IPS DF 19.7 (cell line): Measurements from ENCODE around the gene GRM8.

Experiments
- DNase-seq: peaks from one replicate; pipeline ENCODE4 v3.0.0-alpha.2; 2013; ENCODE audit warnings: low read depth, low spot score

GRM8 gene

DNA sequence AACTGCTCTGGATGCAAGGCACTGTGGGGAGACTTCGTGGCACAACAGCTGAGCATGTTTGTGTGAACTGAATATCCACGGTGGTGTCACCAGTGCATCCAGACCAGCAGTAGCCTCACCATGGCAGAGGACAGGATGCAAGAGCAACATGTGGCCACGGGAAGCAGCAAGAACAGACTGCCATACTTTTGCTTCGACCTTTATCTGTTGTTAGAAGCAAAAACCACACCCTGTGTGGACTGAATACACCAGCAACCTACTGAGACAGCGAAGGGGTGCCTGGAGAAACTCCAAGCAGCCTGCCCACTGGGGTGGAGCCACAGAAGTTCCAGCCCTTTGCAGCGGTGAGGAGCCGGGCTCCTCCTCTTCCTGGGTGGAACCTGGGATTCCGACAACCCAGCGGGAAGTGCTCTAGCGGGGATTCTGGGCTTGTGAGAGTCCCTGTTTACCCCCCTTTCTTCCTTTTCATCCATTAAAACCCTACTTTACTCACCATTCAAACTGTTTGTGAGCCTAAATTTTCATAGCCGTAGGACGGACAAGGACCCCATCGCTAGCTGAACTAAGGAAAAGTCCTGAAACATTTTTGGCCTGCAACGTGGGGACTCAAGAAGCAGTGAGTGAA, 584.9 kb downstream of the GRM8 start:
- DNase-seq: no peak

DNA sequence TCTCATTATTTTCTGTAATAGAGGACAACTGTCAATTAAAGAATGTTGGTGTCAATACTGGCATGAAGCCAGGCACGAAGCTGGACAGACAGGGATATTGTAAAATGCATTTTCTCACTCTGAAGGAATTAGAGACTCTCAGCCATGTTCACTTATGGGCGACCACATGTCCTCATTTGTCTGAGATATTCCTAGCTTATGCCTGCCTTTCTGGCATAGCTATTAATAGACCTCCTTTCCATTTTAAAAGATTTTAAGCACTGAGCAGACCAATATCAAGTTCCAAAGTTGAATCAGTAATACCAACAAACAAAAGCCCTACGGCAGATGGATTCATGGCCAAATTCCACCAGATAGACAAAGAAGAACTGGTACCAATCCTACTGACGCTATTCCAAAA, 589.9 kb downstream of the GRM8 start:
- no peak for DNase-seq

DNA sequence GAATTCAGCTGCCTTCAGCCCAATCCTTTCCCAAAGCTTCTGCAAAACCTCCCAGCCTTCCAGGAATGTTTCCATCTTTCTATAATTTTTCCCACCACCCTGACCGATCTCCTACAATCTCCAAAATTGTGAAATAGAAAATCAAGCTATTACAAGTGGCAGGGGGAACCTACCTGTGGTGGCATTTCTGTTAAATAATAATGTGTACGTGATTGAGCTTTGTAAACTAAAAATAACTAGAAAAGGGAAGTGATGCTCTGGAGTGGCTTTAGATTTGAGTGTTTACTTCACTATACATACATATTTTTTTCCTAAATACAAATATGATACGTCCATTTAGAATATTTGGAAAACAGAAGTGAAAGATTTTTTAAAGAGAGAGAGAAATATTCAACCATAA, 593.6 kb downstream of the GRM8 start:
- no peak for DNase-seq

DNA sequence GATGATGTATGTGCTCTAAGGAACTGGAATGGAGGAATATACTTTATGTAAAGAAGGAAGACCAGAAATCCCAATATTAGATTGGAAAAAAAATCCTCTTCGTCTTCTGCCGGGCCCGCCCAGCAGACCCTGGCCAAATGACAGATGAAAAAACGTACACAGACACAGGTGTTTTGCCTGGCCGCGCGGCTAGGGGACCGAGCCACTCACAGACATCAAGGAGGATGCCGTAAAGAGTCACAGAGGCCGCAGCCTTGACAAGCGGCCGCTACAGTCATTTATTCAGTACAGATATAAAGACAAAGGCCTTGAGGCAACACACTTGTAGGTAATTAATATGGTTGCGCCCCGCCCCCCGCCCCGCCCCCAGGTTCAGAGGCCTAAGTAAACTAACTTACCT, 594.1 kb downstream of the GRM8 start:
- no peak for DNase-seq

DNA sequence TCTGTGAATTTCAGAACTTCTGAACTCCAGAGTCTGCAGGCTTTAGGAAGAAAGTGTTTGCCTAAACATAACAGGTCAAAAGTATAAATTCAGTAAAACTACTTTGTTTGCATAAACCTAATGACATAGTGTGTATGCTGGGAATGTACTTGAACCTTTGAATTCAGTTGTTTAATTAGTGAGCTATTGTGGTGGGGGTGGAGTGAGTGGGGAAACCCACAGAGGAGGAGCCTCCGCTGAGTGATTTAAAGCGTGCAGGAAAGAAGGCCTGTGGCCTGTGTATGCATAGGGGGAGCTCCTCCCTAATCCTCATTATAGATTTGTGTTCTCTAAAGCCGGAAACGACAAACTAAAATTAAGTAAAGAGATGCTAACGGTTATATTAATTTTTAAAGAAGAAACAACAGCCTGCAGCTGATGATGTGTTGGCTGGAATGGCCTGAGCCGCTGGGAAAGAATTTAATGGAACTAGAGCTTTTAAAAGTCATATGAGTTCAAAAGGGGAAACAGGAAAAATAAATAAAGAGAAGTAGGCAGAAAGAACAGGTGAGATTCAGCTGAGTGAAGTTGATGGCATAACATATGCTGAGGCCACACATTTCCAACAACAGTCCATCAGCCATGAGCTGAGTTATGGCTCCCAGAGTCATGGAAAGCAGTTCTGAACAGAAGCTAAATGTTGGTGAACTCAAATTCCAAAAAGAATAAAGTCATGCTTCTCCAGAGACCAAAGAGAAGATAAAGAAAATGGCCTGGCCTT, 595.0 kb downstream of the GRM8 start:
- no peak for DNase-seq

DNA sequence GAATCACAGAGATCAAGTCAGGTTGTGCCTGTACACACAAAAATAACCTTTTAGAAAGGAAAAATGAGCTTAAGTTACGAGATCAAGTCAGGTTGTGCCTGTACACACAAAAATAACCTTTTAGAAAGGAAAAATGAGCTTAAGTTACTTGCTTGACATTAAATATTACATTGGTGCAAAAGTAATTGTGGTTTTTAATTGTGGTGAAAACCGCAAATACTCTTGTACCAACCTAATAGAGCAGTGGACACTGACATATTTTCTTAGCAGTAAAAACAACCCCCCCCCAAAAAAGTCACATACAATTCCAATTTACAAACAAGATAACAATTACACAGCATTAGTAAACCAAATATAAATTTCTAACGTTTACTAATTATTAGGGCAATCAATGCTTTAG, 595.6 kb downstream of the GRM8 start:
- no peak for DNase-seq

DNA sequence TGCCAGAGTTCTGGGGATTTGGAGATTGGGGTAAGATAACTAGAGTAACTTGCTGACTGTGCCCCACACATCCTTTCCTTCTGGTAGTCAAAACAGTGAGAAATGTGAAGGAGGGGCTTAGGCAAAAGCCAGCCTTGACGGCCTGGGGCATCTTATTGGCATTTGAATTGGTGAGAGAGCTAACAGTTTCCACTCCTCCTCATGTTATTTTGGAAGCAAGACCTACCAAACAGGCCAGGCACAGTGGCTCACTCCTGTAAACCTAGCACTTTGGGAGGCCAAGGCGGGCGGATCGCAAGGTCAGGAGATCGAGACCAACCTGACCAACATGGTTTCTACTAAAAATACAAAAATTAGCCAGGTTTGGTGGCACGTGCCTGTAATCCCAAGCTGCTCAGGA, 596.6 kb downstream of the GRM8 start:
- DNase-seq: peak; percentile 47

DNA sequence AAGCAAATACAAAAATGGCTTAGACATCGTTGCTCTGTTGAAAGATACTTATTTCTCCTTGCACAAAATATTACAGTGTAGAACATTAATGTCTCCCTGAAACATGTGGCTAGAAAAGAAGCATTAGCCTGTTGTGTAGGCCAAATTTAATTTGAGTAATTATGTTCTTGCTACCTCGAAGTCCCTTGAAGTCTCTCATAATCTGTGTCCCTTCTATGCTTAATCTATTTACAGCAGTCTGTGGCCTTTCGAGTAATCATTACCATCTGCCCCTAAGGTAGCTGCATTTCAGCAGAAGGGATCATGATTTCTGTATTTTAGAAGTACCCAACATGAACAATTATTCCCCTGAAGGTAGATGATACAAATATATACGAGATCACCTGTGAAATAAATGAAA, 615.2 kb downstream of the GRM8 start:
- DNase-seq: no peak

DNA sequence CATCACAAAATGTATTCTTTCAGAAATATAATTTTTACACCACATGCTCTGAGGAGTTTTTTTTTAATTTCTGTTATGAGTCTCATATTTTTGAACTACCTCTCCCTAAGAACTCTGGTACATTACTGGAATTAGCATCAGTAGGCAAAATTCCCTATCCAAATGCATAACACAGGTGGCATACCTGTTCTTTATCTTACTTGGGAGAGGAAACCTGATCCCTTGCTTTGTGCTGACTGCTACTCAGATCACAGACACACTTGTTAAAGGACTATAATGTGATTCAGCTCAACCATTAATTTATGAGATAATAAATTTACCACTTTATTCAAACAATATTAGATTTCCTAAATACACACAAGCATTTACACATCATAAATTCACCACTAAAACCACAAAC, 617.2 kb downstream of the GRM8 start:
- DNase-seq: peak; percentile 5

DNA sequence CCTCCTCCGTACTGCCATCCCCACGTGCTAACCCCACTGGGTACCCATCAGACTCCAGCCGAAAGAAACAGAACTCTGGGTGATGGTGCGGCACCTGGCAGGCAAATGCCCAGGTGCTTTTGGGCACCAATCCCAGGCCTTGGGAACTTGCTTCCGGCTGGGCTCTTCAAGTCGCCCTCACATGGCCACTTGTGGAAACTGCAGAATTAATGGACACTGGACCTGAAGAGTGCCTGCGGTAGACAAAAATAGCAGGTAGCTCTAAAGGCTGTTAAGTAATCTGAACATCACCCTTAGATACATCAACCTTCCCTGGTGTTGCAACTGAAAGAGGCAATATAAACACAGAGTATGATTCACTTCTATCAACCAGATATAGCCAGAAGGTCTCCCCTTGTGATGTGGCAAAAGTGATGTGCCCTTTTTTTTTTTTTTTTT, 644.4 kb downstream of the GRM8 start:
- DNase-seq: peak; percentile 30

DNA sequence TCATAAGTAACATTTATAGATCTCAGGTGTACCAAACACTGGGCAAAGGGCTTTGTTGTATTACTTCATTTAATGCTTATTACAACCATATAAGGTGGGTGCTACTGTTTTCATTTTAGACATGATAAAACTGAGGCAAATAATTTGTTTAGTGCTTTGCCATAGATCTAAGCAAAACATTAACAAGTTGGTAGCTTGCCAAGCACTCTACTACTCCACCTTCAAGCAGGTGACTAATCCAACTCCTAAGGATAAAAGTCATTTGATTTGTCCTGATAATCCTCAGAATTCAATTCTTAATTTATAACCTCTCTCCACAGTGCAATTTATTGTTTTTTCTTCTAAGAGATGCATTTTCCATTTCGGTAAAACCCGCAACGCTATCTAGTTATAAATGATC, 646.4 kb downstream of the GRM8 start:
- DNase-seq: no peak

DNA sequence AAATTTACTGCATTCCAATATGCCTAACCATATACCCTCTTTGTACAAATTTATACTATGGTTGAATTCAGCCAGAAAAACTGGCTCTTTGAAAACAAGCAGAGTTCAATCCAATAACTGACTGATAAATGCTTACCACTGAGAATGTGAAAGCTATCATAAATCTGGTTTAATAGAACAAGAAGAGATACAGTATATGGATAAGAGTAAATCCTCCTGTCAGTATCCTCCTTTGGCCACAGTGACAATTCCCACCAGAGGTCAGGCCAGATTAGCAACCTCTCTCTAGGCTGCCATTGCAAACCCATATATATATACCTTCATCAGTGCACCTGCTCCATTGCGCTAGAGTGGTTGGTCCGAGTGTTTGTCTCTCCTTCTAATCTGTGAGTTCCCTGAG, 647.2 kb downstream of the GRM8 start:
- DNase-seq: no peak

DNA sequence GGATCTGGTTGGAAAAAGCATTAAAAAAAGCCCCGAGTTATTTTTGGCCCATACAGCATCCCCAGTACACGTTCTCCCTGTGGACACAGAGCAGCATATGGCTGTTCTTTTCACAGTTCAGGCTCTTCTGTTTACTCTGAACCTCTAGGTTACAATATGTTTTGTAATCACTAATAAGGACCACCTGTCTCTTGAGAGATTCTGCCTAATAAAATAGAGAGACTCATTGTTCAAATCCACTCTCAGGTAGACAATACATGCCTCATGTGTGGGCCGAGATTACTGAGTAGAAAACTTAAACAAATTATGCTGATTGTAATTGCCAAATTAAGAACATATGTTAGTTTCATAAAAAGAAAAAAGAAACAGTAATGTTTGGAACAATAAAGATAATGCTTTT, 647.7 kb downstream of the GRM8 start:
- DNase-seq: no peak

DNA sequence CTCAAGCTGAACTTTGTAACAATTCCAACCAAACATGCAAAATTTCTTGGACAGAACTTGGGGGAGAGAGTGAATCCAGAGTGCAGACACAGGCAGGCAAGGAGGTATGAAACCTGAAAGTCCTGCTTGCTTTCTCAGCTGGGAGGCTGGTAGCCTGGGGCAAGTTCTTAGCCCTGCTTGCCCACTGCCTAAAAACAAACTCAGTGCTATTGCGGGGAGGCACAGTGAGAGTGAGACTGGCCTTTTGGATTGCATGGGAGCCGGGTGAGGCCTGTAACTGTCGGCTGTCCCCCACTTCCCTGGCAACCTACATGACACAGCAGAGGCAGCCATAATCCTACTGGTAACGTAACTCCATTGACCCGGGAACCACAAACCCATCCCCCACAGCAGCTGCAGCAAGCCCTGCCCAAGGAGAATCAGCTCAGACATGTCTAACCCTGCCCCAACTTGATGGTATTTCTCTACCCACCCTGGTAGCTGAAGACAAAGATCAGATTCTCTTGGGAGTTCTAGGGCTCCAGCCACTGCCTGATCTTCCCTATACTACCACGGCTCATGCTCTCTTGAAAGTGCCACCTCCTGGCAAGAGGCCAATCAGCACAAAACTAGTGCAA, 663.6 kb downstream of the GRM8 start:
- no peak for DNase-seq

DNA sequence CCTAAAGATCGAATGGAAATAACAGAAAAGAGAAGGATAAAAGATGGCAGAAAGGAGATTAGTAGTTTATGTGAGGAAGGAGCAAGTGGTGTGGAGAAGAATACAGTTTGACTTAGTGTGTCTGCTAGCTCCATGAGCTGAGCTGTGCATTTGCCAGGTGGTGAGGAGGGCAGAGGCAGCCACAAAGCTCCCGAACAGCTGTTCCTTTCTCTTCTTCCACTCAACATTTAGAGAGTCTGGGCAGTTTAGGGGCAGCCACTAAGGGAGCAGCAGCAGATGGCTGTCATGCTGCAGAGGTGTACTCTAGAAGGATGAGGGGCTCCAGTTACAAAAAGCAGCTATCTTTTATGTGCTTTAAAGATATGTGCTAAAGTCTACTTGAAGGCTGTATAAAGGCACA, 674.4 kb downstream of the GRM8 start:
- no peak for DNase-seq

DNA sequence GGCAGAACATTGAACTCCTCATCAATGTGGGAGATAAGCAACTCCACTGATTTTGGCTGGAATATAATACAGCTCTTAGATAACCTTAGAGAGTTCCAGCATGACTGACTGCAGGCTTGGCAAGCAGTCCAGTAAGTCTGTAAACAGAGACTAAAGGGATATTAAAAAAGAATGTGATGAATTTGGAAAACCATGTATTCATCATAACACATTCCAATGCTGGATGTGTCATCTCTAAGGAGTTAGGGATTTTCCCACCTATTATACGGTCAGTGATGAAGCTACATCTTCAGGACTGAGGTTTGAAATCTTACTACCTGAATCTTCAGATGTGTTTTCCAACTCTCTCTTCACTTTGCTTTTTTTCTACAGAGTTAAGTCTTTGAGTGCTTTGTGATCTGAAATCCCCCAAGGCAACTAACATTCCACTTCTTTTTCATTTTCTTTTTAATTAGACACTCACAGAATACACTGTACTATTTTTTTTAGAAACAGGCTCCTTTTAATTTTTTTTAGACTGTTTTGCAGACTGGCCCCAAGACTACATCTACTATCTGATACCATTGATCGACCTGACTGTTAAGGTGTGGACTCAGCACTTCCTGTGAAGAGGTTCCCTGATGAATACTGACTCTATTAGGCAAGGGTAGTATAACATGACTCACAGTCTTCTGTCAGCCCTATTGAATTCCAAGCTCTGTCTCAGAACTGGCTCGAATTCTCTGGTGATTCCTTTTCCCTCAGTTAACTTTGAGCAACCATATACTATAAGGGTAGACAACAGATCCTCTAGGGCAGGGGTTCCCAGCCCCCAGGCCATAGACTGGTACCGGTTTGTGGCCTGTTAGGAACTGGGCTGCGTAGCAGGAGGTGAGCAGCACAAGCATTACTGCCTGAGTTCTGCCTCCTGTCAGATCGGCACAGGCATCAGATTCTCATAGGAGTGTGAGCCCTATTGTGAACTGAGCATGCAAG, 678.2 kb downstream of the GRM8 start:
- DNase-seq: no peak

DNA sequence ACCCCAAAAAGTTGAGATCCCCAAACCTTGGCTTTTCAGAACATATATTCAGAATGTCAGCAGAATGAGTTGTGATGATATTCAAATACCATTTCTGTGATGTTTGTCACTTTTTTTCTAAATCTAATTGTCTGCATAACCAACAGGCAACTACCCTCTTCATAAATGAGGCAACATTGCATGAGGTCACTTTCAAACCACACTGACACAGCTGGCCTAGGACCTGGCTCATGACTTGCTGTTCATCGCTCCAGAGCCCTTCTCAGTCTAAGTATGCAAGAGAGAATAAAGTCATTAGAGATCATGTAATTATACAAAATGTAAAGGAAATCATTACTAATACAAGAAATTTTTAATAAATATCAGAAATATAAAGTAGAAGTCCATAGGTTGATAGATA, 681.9 kb downstream of the GRM8 start:
- no peak for DNase-seq

DNA sequence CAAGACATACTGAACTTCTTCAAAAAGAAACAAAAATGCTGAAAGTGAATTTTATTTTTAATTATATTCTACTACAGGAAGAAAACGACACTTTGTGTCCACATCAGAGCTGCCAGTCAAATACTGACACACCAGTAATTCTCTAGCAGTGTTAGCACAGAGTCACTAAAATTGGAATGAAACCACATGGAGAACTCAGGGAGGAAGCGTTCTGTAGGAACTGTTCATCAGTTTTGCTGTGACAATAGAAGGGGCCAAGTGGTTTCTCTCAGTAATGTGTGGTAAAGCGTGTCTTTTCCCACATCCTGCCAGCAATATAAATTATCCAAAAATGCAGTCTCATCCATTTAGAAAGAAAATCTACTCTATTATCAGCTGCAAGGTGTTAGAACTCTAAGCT, 683.3 kb downstream of the GRM8 start:
- no peak for DNase-seq

DNA sequence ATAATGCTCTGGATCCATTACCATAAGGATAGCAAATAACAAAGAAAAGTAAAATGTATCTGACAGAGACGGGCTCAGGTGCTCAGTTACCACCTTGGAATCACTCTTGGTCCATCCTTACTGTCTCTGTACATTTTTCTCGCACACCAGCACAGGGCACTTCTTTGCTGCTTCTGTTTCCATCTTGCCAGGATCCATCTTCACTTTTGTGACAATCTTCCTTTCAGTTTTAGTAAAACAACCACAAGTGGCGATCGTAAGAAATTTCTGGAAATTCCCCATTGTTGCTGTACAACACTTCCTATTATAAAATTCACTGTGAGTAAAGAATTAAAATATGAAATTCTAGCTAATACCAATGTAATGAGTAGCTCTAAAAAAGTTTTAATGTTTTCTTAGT, 695.5 kb downstream of the GRM8 start:
- no peak for DNase-seq

DNA sequence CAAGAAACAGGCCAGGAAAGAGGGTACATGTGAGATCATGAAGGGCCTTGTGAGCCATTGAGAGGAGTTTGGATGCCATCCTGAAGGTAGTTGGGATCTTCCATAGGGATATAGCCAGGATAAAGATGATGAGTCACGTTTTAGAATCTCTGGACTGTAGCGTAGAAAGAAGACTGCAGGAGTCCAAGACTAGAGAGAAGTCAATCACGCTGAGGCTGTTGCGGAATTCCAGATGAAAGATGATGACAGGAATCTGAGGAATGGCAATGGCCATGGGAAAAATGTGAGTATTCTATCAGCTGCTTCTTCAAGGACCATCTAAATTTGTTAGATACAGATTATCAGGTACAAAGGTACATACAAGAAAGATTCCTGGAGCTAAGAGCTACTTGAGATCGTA, 711.3 kb downstream of the GRM8 start:
- no peak for DNase-seq

DNA sequence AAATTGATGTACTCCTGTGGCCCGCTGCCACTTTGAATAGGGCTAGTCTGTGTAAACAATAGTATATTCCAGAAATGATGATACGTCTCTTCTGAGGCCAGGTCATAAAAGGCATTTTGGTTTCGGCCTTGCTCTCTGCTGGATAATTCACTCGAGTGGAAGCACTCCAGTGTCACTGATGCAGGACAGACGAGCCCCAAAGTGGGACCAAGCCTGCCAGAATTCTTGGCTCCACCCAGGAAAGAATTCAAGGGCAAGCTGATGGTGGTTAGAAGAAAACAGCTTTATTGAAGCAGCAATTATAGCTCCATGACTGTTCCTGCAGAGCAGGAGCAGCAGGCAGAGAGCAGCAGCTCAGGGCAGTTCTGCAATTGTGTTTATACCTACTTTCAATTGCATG, 717.6 kb downstream of the GRM8 start:
- no peak for DNase-seq

DNA sequence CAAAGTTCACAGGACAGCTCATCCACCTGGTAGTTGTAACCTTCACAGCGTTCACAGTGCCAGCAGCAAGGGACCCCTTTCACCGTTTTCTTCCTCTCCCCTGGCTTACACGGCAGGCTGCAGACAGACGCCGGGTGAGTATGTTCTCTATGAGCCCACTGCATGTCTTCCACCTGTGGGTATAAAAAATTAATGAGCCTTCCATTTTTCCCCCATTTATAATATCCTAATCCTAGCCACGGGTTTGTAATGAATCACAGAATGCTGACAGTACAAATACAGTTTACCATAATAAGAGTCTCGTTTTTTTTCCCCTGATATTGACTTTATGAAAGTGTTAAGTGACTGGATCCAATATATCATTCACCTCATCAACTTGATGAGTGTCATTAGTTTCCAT, 719.0 kb downstream of the GRM8 start:
- no peak for DNase-seq
